Left colon (tissue), 2 donors: ENCODE data around the gene DGAT2. TPM values are rescaled to one million over a fixed set of nuclear protein-coding genes. Genes with fewer than 3 reads are reported as not detected.

Source experiments
- ATAC-seq: fragments of 200-7000 bp; cut with Tn5 transposase; one replicate; pipeline ENCODE4 v1.9.1; 2020; ENCODE audit warnings: mild to moderate bottlenecking, moderate library complexity
- DNase-seq, 2 donors: peaks; one replicate each; pipeline ENCODE4 v3.0.0-alpha.2; 2020
- intact Hi-C, 2 donors: fragments of 100-400 bp; cut with DNase I in 1 of 2; cut with micrococcal nuclease in 1 of 2; formaldehyde crosslinking; loops; one replicate each; pipeline versions ENCODE4 v1.11.2 to v1.14.0; 2022; cut with DNase I, micrococcal nuclease
- total RNA-seq, 2 donors: library from RNA; stranded (reverse); fragmentation: NEBNext Ultra II Directional; extraction: Animal tissue kit (Norgen Biotek cat#: 25700); gene quantifications; one replicate each; pipeline ENCODE4 v1.2.1, GENCODE V29; 2021
- donor health status: DM: no; HTN: no; CAD: no.
- donor health status: DM: yes; HTN: yes; CAD: no.

The DGAT2 gene
- total RNA-seq, 2 donors from 2014 or later: 1.7 to 3.3 TPM

GRCh38 chr11:75814363-75814676 is 45.7 kb downstream of the DGAT2 start:
- ATAC-seq (peak; percentile 62), DNase-seq (no peak)
- intact Hi-C loops: no loop called here

GRCh38 chr11:75814677-75815344 is 46.2 kb downstream of the DGAT2 start, which contains the start of gene UVRAG:
Gene UVRAG (plus strand): TSS chr11:75815210. CDS start chr11:75815408, 198 bp downstream.
- intact Hi-C loops: no loop called here
- DNase-seq (peak; percentile 97 to 99), ATAC-seq (peak; percentile 90)

- DNase-seq (peak in 1 of 2 donors; percentile 35), ATAC-seq (peak; percentile 35)
- intact Hi-C loops: no loop called here
Observed at GRCh38 chr11:75815345-75816168, 47.0 kb downstream of the DGAT2 start.

GRCh38 chr11:75816561-75817239 is 48.1 kb downstream of the DGAT2 start:
- DNase-seq: no peak

GRCh38 chr11:75820645-75821044 is 52.1 kb downstream of the DGAT2 start:
- DNase-seq: no peak
- intact Hi-C loops: no loop called here
- no peak for ATAC-seq

More at GRCh38 chr11:75816561-75817239, 48.1 kb downstream of the DGAT2 start:
- intact Hi-C loops: no loop called here
- ATAC-seq: no peak

- intact Hi-C loops: no loop called here
- no peak for ATAC-seq
- DNase-seq: no peak
Observed at GRCh38 chr11:75821202-75821601, 52.6 kb downstream of the DGAT2 start.

GRCh38 chr11:75822541-75822940 is 54.0 kb downstream of the DGAT2 start:
- peak; percentile 31 for ATAC-seq
- intact Hi-C loops: no loop called here
- DNase-seq: no peak

GRCh38 chr11:75823415-75823814 is 54.8 kb downstream of the DGAT2 start:
- intact Hi-C loops: no loop called here

GRCh38 chr11:75823946-75824345 is 55.4 kb downstream of the DGAT2 start:
- no peak for DNase-seq
- ATAC-seq: no peak
- intact Hi-C loops: no loop called here

More at GRCh38 chr11:75823415-75823814, 54.8 kb downstream of the DGAT2 start:
- DNase-seq: no peak
- ATAC-seq: peak; percentile 60

GRCh38 chr11:75826461-75827230 is 58.1 kb downstream of the DGAT2 start:
- intact Hi-C loops: no loop called here
- peak; percentile 61 for ATAC-seq
- DNase-seq: no peak

- intact Hi-C loops: no loop called here
- no peak for DNase-seq
- no peak for ATAC-seq
Observed at GRCh38 chr11:75827562-75827961, 59.0 kb downstream of the DGAT2 start.

GRCh38 chr11:75831915-75832502 is 63.4 kb downstream of the DGAT2 start:
- DNase-seq: no peak
- no peak for ATAC-seq
- intact Hi-C loops: no loop called here

GRCh38 chr11:75834728-75835127 is 66.2 kb downstream of the DGAT2 start:
- ATAC-seq (no peak), DNase-seq (no peak)
- intact Hi-C loops: no loop called here

GRCh38 chr11:75836417-75836816 is 67.8 kb downstream of the DGAT2 start:
- intact Hi-C loops: no loop called here
- no peak for ATAC-seq
- no peak for DNase-seq

GRCh38 chr11:75839851-75840250 is 71.3 kb downstream of the DGAT2 start:
- intact Hi-C loops: no loop called here
- ATAC-seq: no peak
- DNase-seq: no peak

- DNase-seq (no peak), ATAC-seq (no peak)
- intact Hi-C loops: no loop called here
Observed at GRCh38 chr11:75840522-75840921, 71.9 kb downstream of the DGAT2 start.

- ATAC-seq: no peak
- DNase-seq: no peak
- intact Hi-C loops: no loop called here
Observed at GRCh38 chr11:75841739-75842138, 73.2 kb downstream of the DGAT2 start.

GRCh38 chr11:75845324-75845723 is 76.7 kb downstream of the DGAT2 start:
- intact Hi-C loops: no loop called here
- ATAC-seq: no peak

GRCh38 chr11:75849894-75850293 is 81.3 kb downstream of the DGAT2 start:
- no peak for ATAC-seq
- DNase-seq: no peak
- intact Hi-C loops: no loop called here

More at GRCh38 chr11:75845324-75845723, 76.7 kb downstream of the DGAT2 start:
- no peak for DNase-seq
